IPS-20b (cell line): ENCODE results near the gene ALPP.
"Not testable (repeated sequence)": the region's sequence is repeated elsewhere in the genome, so short reads cannot be mapped to it uniquely, and the experiment has no call there.

Experiments used
- H3K27ac ChIP-seq: one replicate; pipeline ENCODE4 v1.5.1; 2013; ENCODE audit warnings: low read length
- H3K27me3 ChIP-seq: 2 replicates; pipeline ENCODE4 v1.6.1; 2013; ENCODE audit warnings: mild to moderate bottlenecking, low read length, inconsistent platforms; ENCODE audit not compliant: insufficient read depth
- H3K36me3 ChIP-seq: 2 replicates; pipeline ENCODE4 v1.6.1; 2013; ENCODE audit warnings: low read depth, mild to moderate bottlenecking, inconsistent platforms, low read length, moderate library complexity; ENCODE audit not compliant: insufficient read depth
- H3K4me1 ChIP-seq: 2 replicates; pipeline ENCODE4 v1.6.1; 2013; ENCODE audit warnings: mild to moderate bottlenecking, control low read depth, inconsistent platforms, low read length, moderate library complexity; ENCODE audit not compliant: insufficient read depth
- H3K4me3 ChIP-seq: 2 replicates; pipeline ENCODE4 v1.5.1; 2013; ENCODE audit warnings: mild to moderate bottlenecking, low read length, inconsistent platforms
- H3K9ac ChIP-seq: 2 replicates; pipeline ENCODE4 v1.6.1; 2013; ENCODE audit warnings: low read depth, mild to moderate bottlenecking, inconsistent platforms, low read length, moderate library complexity
- H3K9me3 ChIP-seq: 2 replicates; pipeline ENCODE4 v1.6.1; 2013; ENCODE audit warnings: mild to moderate bottlenecking, low read depth, low read length, inconsistent platforms; ENCODE audit not compliant: insufficient read depth

Gene ALPP

GRCh38 chr2:232418056-232418455 lies 39.5 kb downstream of the ALPP start:
- Histone ChIP-seq H3K9ac (peak overlapping the region; percentile 92), H3K27ac (no peak overlapping the region), H3K9me3 (peaks cover 8% of the 10 kb centered on the region; the same call in 1 of the 2 replicates), H3K27me3 (peaks cover 63% of the 10 kb centered on the region), H3K36me3 (peaks cover 44% of the 10 kb centered on the region), H3K4me1 (peaks cover 14% of the 10 kb centered on the region; the same call in 1 of the 2 replicates), H3K4me3 (peak overlapping the region; percentile 89)

- H3K9ac ChIP-seq: peak overlapping the region; percentile 92
- H3K27me3 ChIP-seq: peaks cover 63% of the 10 kb centered on the region
- H3K4me3 ChIP-seq: peak overlapping the region; percentile 89
- H3K9me3 ChIP-seq: peaks cover 8% of the 10 kb centered on the region; the same call in 1 of the 2 replicates
- H3K27ac ChIP-seq: no peak overlapping the region
- peaks cover 40% of the 10 kb centered on the region for H3K36me3 ChIP-seq
- H3K4me1 ChIP-seq: peaks cover 14% of the 10 kb centered on the region; the same call in 1 of the 2 replicates
Observed at GRCh38 chr2:232418466-232419244, 40.1 kb downstream of the ALPP start.

GRCh38 chr2:232419245-232420072 lies 40.9 kb downstream of the ALPP start:
- peaks cover 63% of the 10 kb centered on the region for H3K27me3 ChIP-seq
- H3K4me3 ChIP-seq: peak overlapping the region; percentile 89
- peaks cover 40% of the 10 kb centered on the region for H3K36me3 ChIP-seq
- H3K4me1 ChIP-seq: peaks cover 22% of the 10 kb centered on the region; the same call in 1 of the 2 replicates
- peaks cover 8% of the 10 kb centered on the region; the same call in 1 of the 2 replicates for H3K9me3 ChIP-seq
- H3K27ac ChIP-seq: no peak overlapping the region
- H3K9ac ChIP-seq: peak overlapping the region; percentile 92

DNA sequence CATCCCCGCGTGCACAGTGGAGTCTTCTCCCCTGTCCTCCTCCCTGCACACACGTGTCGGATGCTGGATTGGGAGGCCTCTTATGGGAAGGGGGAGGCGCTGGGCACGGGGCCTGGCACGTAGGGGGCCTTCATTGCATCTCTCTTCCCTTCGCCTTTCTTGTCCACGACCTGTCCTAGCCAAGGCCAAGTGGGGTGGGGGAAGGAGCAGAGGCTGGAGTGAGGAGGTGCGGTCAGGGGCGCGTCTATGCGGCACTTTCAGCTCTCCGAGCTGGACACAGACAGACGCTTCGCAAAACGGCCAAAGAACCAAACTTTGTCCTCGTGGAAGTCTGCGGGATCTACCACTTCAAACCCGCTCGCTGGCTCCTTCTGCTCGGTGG lies 41.5 kb downstream of the ALPP start:
- Histone ChIP-seq H3K9ac (peak overlapping the region; percentile 92), H3K27ac (no peak overlapping the region), H3K4me3 (peak overlapping the region; percentile 89), H3K36me3 (peaks cover 40% of the 10 kb centered on the region), H3K27me3 (peaks cover 63% of the 10 kb centered on the region), H3K9me3 (peaks cover 8% of the 10 kb centered on the region; the same call in 1 of the 2 replicates), H3K4me1 (peaks cover 25% of the 10 kb centered on the region; the same call in 1 of the 2 replicates)

DNA sequence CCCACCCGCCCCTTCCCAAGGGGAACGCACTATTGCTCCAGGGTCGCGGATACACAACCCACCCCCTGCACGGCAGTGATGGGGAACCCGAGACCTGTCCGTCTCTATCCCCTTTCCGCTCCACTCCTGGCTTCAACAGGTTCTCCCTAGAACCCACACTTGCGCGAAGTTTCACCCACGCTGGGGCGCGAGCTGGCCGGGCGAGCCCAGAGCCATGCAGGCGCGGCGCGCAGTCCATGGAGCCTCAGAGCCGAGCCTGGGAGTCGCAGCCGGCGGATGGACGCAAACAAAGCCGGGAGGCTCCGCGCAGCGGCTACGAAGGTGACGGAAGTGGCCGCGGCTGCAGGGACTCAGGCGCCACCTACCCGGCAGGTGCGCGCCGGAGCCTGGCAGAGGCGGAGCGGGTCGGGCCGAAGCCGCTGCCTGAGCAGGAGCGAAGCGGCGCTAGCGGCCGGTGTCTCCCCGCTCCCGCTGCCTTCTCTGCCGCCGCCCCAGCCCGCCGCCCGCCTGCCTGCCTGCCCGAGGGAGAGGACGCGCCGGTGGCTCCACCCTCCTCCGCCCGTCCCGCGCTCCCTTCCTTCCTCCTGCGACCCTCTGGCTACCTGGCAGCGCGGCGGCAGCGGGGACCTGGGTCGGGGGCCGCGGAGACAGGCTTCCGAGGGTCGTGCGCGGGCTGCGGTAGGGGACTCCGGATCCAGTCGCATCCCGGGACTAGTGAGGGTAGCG lies 42.1 kb downstream of the ALPP start:
- Histone ChIP-seq H3K27ac (no peak overlapping the region), H3K27me3 (peaks cover 63% of the 10 kb centered on the region), H3K9ac (peak overlapping the region; percentile 92), H3K9me3 (peaks cover 8% of the 10 kb centered on the region; the same call in 1 of the 2 replicates), H3K36me3 (peaks cover 36% of the 10 kb centered on the region), H3K4me1 (peaks cover 30% of the 10 kb centered on the region), H3K4me3 (peak overlapping the region; percentile 89)

DNA sequence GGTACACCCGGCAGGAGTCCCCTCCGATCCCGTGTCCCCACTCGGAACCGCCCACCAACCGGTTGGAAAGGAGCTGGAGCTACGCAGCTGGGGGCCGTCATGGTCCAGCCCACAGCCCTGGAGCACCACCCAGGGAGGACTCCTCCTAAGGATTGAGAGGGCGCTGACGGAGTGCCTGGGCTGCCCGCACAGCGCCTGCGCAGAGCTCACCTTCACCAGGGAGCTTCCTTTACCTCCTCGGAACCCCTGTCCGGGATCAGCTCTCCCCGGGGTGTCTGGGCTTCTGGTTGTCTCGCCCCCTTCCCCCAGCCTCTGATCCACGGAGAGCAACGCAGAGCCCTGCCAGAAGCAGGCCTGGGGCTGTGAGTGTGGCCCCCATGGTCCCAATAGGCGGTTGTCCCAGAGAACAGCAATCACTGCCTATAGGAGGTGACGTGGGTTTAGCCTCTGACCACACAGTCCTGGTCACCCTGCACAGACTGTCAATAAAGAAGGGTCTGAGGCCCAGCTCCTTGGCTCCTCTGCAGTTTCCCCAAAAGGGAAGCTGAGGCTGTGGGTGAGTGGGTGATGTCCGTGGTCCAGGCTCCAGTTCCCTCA lies 42.7 kb downstream of the ALPP start:
- Histone ChIP-seq H3K4me1 (peaks cover 36% of the 10 kb centered on the region), H3K27ac (no peak overlapping the region), H3K9ac (peak overlapping the region; percentile 92), H3K4me3 (peak overlapping the region; percentile 89), H3K36me3 (peaks cover 29% of the 10 kb centered on the region), H3K9me3 (peaks cover 8% of the 10 kb centered on the region; the same call in 1 of the 2 replicates), H3K27me3 (peaks cover 63% of the 10 kb centered on the region)

DNA sequence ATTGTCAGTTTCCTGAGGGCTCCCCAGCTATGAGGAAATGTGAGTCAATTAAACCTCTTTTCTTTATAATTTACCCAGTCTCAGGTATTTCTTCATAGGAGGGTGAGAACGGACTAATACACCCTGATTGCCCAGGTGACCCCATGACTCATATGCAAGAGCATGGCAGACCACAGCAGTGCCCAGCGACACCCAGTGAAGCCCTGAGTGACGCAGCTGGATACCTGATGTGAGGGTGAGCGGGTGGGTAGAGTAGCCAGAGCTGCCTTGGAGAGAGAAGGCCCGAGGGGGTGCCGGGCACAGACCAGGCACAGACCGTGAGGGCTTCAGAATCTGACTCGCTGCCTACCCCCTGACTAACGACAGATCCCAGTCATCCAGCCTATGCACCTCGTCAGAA lies 43.5 kb downstream of the ALPP start:
- peaks cover 57% of the 10 kb centered on the region for H3K27me3 ChIP-seq
- H3K27ac ChIP-seq: peak overlapping the region; percentile 58
- peaks cover 22% of the 10 kb centered on the region for H3K36me3 ChIP-seq
- H3K9ac ChIP-seq: peak overlapping the region; percentile 92
- peaks cover 36% of the 10 kb centered on the region for H3K4me1 ChIP-seq
- H3K9me3 ChIP-seq: peaks cover 8% of the 10 kb centered on the region; the same call in 1 of the 2 replicates
- H3K4me3 ChIP-seq: peak overlapping the region; percentile 58; the same call in 1 of the 2 replicates

GRCh38 chr2:232422996-232423395 lies 44.4 kb downstream of the ALPP start:
- H3K27ac ChIP-seq: peak overlapping the region; percentile 58
- H3K36me3 ChIP-seq: peaks cover 12% of the 10 kb centered on the region
- peaks cover 35% of the 10 kb centered on the region for H3K4me1 ChIP-seq
- peak overlapping the region; percentile 92 for H3K9ac ChIP-seq
- H3K27me3 ChIP-seq: peaks cover 48% of the 10 kb centered on the region
- not testable (repeated sequence) for H3K9me3 ChIP-seq
- peak overlapping the region; percentile 58 for H3K4me3 ChIP-seq

DNA sequence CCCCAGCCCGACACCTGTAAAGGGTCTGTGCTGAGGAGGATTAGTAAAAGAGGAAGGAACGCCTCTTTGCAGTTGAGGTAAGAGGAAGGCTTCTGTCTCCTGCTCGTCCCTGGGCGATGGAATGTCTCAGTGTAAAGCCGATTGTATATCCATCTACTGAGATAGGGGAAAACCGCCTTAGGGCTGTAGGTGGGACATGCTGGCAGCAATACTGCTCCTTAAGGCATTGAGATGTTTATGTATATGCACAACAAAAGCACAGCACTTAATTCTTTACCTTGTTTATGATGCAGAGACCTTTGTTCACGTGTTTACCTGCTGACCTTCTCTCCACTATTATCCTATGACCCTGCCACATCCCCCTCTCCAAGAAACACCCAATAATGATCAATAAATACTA lies 44.9 kb downstream of the ALPP start:
- Histone ChIP-seq H3K4me3 (peak overlapping the region; percentile 41; the same call in 1 of the 2 replicates), H3K9ac (peak overlapping the region; percentile 78), H3K27me3 (peaks cover 44% of the 10 kb centered on the region), H3K4me1 (peaks cover 31% of the 10 kb centered on the region), H3K27ac (peak overlapping the region; percentile 49)
- H3K36me3 ChIP-seq, H3K9me3 ChIP-seq: not testable (repeated sequence)

- no peaks in the 10 kb centered on the region for H3K9me3 ChIP-seq
- H3K27me3 ChIP-seq: no peaks in the 10 kb centered on the region
- no peak overlapping the region for H3K9ac ChIP-seq
- H3K4me1 ChIP-seq: no peaks in the 10 kb centered on the region
- H3K27ac ChIP-seq: no peak overlapping the region
- H3K36me3 ChIP-seq: no peaks in the 10 kb centered on the region
- H3K4me3 ChIP-seq: no peak overlapping the region
Observed at GRCh38 chr2:232431705-232432590, 53.4 kb downstream of the ALPP start.
